Hepatocyte (in vitro differentiated cells): Measurements from ENCODE around the gene EPHB1. TPM values are rescaled to one million over a fixed set of nuclear protein-coding genes. Genes with fewer than 3 reads are reported as not detected.
"Not testable (repeated sequence)": the region's sequence is repeated elsewhere in the genome, so short reads cannot be mapped to it uniquely, and the experiment has no call there.

Experiments
- DNase-seq: peaks from one replicate; pipeline ENCODE4 v3.0.0-alpha.2; 2016; ENCODE audit warnings: low spot score
- H2AFZ ChIP-seq: fragments of 200-600 bp; sonication (generic); 2 replicates; pipeline ENCODE4 v1.6.0; 2016; ENCODE audit warnings: antibody characterized with exemption, mild to moderate bottlenecking
- H3K27ac ChIP-seq: fragments of 200-600 bp; sonication (generic); 2 replicates; pipeline ENCODE4 v1.5.1; 2016; ENCODE audit warnings: mild to moderate bottlenecking
- H3K27me3 ChIP-seq: fragments of 200-600 bp; sonication (generic); 2 replicates; pipeline ENCODE4 v1.6.1; 2016
- H3K36me3 ChIP-seq: fragments of 200-600 bp; sonication (generic); replicated peaks from 2 replicates; pipeline ENCODE4 v1.5.1; 2016; ENCODE audit warnings: low read depth; ENCODE audit not compliant: insufficient read depth
- H3K4me1 ChIP-seq: fragments of 200-600 bp; sonication (generic); 2 replicates; pipeline ENCODE4 v1.5.1; 2016; ENCODE audit warnings: mild to moderate bottlenecking, moderate library complexity; ENCODE audit not compliant: insufficient read depth
- H3K4me2 ChIP-seq: fragments of 200-600 bp; sonication (generic); 2 replicates; pipeline ENCODE4 v1.6.0; 2016
- H3K4me3 ChIP-seq: fragments of 200-600 bp; sonication (generic); 2 replicates; pipeline ENCODE4 v1.5.1; 2016; ENCODE audit warnings: mild to moderate bottlenecking
- H3K79me2 ChIP-seq: fragments of 200-600 bp; sonication (generic); 2 replicates; pipeline ENCODE4 v1.6.0; 2017; ENCODE audit warnings: mild to moderate bottlenecking
- H3K9me2 ChIP-seq: fragments of 200-600 bp; sonication (generic); replicated peaks from 2 replicates; pipeline ENCODE4 v1.6.0; 2017; ENCODE audit warnings: mild to moderate bottlenecking; ENCODE audit not compliant: insufficient read depth
- H3K9me3 ChIP-seq: fragments of 200-600 bp; sonication (generic); 2 replicates; pipeline ENCODE4 v1.5.1; 2016; ENCODE audit warnings: low read depth, mild to moderate bottlenecking
- H4K20me1 ChIP-seq: fragments of 200-600 bp; sonication (generic); 2 replicates; pipeline ENCODE4 v1.6.0; 2016; ENCODE audit warnings: mild to moderate bottlenecking; ENCODE audit not compliant: insufficient read depth, poor library complexity, severe bottlenecking
- EZH2 ChIP-seq: fragments of 200-600 bp; sonication (generic); IDR thresholded peaks from 2 replicates; pipeline ENCODE4 v1.6.1; 2016; ENCODE audit warnings: antibody characterized with exemption, mild to moderate bottlenecking, borderline replicate concordance
- EZH2phosphoT487 ChIP-seq: fragments of 200-600 bp; sonication (generic); IDR thresholded peaks from one replicate; pipeline ENCODE4 v1.6.1; 2018; ENCODE audit warnings: antibody characterized with exemption, mild to moderate bottlenecking, low read depth, moderate library complexity; ENCODE audit not compliant: unreplicated experiment, severe bottlenecking
- WGBS: methylation state at CpG from one replicate; pipeline ENCODE4 v1.1.6; 2016; ENCODE audit warnings: low lambda C conversion rate; ENCODE audit errors: missing lambda C conversion rate; 5-methylcytosine and 5-hydroxymethylcytosine counted together
- polyA plus RNA-seq: library from polyadenylated mRNA; unstranded; fragments of >200 nt; fragmentation: Nextera tagmentation; extraction: Ambion mirVana; gene quantifications from 2 replicates; pipeline ENCODE4 v1.2.1, GENCODE V29; 2016
- total RNA-seq: library from RNA; depleted of rRNA; stranded (reverse); fragments of >200 nt; gene quantifications from 2 replicates; pipeline ENCODE4 v1.2.3, GENCODE V29; 2014
- TF ChIP-seq, protein P1 (sequence below): fragments of 200-600 bp; sonication (generic); IDR thresholded peaks from 2 replicates; pipeline ENCODE4 v1.5.1; 2016; ENCODE audit warnings: antibody characterized with exemption, mild to moderate bottlenecking; ENCODE audit not compliant: poor library complexity

Gene EPHB1
- total and polyA plus RNA-seq, 2 experiments from 2014 or later, result 3.3 to 5.6 TPM

- Histone ChIP-seq H3K9me2 (no peaks in the 10 kb centered on the region), H3K4me3 (no peak overlapping the region), H2AFZ (no peak overlapping the region), H3K27ac (no peak overlapping the region), H3K4me1 (no peaks in the 10 kb centered on the region), H3K79me2 (no peaks in the 10 kb centered on the region), H4K20me1 (no peaks in the 10 kb centered on the region), H3K4me2 (no peak overlapping the region), H3K27me3 (no peaks in the 10 kb centered on the region), H3K36me3 (no peaks in the 10 kb centered on the region), H3K9me3 (no peaks in the 10 kb centered on the region)
- TF ChIP-seq, protein P1, sequence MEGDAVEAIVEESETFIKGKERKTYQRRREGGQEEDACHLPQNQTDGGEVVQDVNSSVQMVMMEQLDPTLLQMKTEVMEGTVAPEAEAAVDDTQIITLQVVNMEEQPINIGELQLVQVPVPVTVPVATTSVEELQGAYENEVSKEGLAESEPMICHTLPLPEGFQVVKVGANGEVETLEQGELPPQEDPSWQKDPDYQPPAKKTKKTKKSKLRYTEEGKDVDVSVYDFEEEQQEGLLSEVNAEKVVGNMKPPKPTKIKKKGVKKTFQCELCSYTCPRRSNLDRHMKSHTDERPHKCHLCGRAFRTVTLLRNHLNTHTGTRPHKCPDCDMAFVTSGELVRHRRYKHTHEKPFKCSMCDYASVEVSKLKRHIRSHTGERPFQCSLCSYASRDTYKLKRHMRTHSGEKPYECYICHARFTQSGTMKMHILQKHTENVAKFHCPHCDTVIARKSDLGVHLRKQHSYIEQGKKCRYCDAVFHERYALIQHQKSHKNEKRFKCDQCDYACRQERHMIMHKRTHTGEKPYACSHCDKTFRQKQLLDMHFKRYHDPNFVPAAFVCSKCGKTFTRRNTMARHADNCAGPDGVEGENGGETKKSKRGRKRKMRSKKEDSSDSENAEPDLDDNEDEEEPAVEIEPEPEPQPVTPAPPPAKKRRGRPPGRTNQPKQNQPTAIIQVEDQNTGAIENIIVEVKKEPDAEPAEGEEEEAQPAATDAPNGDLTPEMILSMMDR, result no peak
- no peak for TF ChIP-seq EZH2phosphoT487
- no peak for TF ChIP-seq EZH2
- 94% methylated on average over 5 of the region's 5 CpGs for WGBS
- DNase-seq, result no peak
Observed at GRCh38 chr3:134777341-134777740, 17.7 kb upstream of the EPHB1 start.

DNA sequence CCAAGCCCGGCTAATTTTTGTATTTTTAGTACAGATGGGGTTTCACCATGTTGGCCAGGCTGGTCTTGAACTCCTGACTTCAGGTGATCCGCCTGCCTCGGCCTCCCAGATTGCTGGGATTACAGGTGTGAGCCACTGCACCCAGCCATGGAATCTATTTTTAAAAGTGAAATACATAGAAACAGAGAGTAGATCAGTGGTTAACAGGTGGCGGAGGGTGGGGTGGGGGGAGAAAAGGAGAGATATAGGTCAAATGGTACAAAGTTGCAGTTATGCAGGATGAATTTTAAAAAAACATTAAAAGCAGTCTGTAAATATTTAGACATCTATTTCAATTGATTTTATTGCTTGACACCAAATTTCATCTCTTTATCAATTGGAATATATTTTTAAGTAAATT, 6.8 kb upstream of the EPHB1 start:
- H3K4me3 ChIP-seq, H3K4me1 ChIP-seq, H3K4me2 ChIP-seq, H3K36me3 ChIP-seq, H3K9me2 ChIP-seq, H3K27ac ChIP-seq, DNase-seq, H3K9me3 ChIP-seq, H4K20me1 ChIP-seq, H2AFZ ChIP-seq, H3K79me2 ChIP-seq: not testable (repeated sequence)
- H3K27me3 ChIP-seq, result peaks cover 22% of the 10 kb centered on the region
- WGBS, result 87% methylated on average over 4 of the region's 4 CpGs

DNA sequence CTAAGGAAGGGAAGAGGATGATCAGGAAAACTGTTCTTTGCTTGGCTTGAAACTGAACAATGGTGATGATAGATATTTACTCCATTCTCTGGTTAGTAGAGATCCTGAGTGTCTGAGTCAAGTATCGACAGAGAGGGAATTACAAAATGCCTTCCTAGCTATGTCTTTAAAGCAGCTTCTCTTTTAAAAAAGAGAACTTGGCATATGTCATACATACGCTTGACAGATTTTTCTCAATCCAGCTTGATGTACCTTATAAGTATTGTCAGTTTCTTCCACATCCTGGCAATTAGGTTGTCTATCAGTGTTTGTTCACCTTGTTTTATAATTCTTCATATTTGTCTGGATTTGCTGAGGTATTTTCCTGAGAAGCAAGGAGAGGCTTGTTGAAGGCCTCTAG, 5.0 kb upstream of the EPHB1 start:
- 94% methylated on average over 2 of the region's 2 CpGs for WGBS
- DNase-seq, result no peak
- Histone ChIP-seq H3K36me3 (no peaks in the 10 kb centered on the region), H3K9me3 (no peaks in the 10 kb centered on the region), H3K4me3 (no peak overlapping the region), H3K27ac (no peak overlapping the region), H2AFZ (no peak overlapping the region), H3K4me2 (no peak overlapping the region), H4K20me1 (no peaks in the 10 kb centered on the region), H3K4me1 (no peaks in the 10 kb centered on the region), H3K27me3 (peaks cover 25% of the 10 kb centered on the region), H3K79me2 (no peaks in the 10 kb centered on the region), H3K9me2 (no peaks in the 10 kb centered on the region)
- TF ChIP-seq, protein P1, result no peak
- no peak for TF ChIP-seq EZH2phosphoT487
- no peak for TF ChIP-seq EZH2

DNA sequence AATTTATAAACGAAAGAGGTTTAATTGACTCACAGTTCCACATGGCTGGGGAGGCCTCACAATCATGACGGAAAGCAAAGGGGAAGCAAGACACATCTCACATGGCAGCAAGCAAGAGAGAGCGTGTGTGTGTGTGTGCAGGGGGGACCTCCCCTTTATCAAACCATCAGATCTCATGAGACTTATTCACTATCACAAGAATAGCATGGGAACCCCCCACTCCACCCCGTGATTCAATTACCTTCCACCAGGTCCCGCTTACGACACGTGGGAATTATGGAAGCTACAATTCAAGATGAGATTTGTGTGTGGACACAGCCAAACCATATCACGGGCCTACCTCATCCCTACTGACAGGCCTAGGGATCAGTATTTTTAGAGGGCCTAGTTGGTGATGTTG, 3.1 kb upstream of the EPHB1 start:
- Histone ChIP-seq H3K4me2 (no peak overlapping the region), H3K27ac (no peak overlapping the region), H2AFZ (no peak overlapping the region), H4K20me1 (no peaks in the 10 kb centered on the region), H3K36me3 (no peaks in the 10 kb centered on the region), H3K9me3 (no peaks in the 10 kb centered on the region), H3K27me3 (peaks cover 42% of the 10 kb centered on the region), H3K4me1 (no peaks in the 10 kb centered on the region), H3K9me2 (no peaks in the 10 kb centered on the region), H3K4me3 (no peak overlapping the region), H3K79me2 (no peaks in the 10 kb centered on the region)
- 95% methylated on average over 8 of the region's 8 CpGs for WGBS
- DNase-seq, result no peak
- TF ChIP-seq, protein P1, result no peak
